ENCODE data around the gene EFHD1.
"Not testable (repeated sequence)": the region's sequence is repeated elsewhere in the genome, so short reads cannot be mapped to it uniquely, and the experiment has no call there.

Gene EFHD1

DNA sequence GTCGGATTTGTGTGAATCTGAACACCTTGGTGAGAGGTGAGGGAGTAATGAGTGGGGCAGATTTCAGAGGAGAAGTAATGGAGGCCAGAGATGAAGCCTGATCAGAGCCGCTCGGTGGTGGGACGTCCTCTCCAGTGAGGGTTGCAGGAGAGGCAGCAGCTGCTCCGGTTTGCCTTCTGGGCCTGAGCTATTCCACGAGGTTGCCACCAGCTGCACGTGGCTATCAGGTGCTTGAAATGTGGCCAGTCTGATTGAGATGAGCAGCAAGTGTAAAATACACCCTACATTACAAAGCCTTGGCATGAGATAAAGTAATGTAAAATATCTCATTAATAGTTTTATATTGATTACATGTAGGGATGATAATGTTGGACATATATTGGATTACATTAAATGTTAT lies 10.8 kb upstream of the EFHD1 start:
- no peak for DNase-seq

DNA sequence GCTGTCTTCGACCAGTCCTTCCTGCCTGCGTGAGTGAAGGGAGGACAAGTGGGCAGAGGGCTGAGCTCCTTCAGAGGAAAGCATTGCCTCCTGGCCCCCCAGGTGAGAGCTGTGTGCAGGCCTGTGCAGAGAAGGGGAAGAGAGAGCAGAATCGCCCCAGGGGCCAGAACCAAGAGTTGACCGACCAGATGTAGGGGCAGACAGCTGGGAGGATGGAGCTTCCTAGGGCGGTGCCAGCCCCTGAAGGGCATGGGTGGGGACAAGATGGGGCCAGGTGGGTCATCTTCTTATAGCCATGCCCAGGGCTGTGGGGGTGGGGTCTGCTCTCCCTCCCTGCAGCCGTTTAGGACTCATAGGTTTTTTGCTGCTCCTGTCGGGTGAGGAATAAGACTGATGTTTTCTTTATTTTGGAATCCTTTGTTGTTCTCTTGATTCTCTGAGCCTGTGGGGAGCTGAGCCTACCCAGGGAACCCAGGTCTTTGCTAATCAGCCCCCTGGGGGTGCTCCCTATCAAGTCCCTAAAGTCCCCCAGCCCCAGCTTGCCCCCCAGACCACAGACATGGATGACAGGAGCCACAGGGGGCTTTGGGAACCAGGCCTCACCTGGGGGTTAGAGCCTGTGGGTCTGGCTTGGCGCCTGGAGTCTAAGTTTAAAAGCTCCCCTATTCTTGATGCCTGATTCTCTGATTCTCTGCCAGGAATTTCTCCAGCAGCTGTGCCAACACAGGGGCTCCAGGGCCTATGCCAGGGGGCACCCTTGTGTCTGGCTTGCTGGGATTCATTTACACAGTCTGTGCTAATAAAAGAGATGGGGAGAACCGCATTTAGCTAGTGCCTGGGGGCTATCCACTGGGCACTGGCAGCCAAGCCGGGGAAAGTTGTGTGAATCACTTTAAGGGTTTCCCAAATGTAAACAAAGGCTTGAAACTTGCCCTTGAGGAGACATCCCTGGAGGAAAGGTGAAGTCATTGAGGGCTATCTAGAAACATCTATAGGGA lies 9.3 kb upstream of the EFHD1 start:
- peak; percentile 93 for DNase-seq

DNA sequence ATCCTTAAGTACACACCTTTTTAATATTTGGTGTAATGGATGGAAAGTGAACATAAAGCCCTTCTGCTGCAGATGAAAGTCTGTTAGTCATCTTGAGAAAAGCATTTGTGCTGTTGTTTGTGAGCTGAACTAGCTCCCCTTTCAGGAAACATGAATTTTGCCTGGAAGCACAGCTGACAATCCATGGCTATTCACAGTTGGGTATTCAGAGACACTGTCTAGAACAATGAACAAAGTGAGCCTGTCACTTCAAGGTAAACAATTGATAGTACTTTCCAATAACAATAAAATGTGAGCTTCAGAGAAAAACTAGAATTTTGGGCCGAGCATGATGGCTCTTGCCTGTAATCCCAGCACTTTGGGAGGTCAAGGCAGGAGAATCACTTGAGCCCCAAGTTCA lies 6.8 kb upstream of the EFHD1 start:
- peak; percentile 20 for DNase-seq

DNA sequence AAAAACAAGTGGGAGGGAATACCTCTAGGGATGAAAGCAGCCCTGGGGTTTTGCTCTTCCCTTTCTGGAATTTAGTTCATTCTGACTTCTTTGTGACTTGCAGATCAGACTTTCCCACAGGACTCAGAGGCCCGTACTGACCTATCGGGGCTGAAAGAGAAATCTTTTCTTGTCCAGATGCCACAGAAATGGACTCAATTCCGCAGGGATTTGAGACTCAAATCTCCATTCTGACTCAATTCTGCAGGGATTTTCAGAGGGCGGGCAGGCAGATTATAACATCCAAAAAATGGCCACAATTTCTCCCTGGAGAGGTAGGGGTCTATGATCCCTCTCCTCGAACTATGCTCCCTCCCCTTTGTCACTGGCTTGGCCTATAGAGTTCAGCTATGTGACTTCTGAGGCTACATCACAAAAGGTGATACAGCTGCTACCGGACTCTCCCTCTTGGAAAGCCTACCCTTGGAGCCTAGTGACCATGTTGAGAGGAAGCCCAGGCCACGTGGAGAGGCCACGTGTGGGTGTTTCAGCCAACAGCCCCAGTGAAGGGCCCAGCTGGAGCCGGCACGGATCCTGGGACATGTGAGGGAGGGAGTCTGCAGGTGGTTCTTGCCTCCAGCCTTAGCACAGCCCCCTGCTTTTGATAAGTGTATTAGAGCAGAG lies 4.8 kb upstream of the EFHD1 start:
- DNase-seq: no peak

DNA sequence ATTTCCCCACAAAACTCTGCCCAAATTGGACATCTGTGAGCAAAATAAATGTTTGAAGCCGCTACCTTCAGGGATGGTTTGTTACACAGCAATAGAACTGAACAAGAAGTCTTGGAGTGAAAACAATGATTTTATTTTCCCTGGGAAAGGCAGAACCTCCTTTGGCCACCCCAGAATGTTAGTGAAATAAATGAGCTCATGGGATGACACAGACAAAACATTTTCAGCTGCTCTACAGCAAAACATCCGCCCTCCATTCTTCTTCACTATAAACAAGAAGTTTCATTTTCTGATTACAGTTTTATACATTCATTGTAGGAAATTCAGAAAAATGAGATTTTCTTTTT lies 4.3 kb upstream of the EFHD1 start:
- no peak for DNase-seq

DNA sequence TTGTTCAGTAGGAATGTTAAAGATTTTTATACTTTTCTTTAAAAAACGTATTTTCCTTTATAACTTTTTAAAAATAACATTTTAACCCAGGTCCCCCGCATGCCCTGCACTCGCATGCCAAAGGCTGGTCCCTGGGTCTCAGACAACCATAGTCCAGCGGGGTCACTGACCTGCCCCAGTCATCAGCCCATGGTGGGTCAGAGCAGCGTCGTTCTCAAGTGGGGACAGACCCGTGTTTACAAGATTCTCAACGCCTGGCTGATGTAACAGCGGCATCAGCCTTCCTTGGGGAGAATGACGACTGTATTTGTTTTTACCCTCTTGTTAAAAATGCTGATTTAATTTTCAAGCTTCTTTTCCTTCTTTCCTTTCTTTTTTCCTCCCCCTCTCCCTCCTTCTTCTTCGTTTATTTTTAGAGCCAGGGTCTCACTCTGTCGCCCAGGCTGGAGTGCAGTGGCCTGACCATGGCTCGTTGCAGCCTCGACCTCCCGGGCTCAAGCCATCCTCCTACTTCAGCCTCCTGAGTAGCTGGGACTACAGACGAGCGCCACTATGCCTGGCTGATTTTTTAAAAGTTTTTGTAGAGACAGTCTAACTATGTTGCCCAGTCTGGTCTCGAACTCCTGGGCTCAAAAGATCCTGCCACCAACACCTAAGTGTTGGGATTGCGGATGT lies 1.0 kb upstream of the EFHD1 start:
- DNase-seq: no peak

DNA sequence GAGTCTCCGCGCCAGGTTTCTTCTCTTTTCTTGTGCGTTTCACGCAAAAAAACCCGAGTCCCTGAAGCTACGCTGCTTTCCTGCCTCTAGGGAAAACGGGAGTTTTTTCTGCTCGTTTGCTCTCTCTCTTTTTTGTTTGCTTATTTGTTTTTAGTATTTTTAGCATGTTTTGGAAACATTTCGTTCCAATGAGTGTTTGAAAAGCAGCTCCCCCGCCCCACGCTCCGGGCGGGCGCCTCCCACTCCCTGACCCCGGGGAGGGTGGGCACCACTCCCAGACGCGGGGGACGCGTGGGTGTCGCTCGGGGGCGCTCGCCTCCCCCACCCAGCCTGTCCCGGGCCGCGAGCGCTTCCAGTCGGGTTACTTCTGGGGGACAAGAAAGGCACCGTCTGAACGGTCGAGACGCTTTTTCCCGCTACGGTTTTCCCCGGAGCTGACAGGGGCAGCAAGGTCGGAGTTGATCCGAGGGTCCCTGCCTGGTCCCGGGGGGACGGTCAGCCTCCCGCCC lies 446 bp upstream of the EFHD1 start:
- DNase-seq: peak; percentile 55

DNA sequence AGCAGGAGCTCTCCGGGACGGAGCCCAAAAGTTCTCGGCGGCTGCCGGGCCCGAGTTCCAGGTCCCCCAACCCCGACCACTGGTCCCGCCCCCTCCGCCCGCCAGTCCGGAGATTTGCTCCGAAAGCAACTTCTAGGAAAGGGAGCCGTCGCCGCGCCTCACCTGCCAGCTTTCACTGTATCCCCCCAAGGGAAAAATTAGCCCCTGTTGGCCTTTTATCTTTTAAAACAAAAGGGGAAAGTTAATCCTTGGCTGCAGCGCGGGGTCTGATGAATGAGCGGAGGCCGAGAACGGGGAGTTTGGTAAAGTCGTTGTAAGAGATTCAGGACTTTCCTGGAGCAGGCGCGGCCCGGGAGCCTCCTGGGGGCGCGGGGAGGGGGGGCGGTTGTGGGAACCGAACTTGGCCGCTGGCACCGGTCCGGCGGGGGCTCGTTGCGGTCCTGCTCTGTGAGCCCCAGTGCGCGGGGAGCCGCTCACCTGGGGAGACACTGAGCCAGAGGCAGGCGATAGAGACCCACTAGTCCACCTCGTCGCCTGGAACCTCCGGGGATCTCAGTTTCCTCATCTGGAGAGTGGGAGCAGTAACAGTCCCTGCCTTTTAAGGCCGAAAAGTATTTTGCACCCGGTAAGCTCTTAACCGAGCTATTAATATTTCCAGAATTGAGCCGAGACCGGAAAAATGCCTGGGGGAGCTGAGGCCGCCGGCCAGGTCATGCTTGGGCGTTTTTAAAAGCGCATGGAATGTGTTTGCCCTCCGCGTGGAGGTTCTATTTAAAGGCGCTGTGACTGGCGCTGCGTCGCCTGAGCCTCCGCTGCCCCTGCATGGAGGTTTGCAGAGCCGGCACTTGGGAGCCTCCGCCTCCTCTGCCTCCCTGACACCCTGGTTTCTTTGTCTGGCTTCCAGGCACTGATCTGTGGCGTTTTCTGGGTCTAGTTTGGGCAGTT lies 1.1 kb downstream of the EFHD1 start:
- no peak for DNase-seq

DNA sequence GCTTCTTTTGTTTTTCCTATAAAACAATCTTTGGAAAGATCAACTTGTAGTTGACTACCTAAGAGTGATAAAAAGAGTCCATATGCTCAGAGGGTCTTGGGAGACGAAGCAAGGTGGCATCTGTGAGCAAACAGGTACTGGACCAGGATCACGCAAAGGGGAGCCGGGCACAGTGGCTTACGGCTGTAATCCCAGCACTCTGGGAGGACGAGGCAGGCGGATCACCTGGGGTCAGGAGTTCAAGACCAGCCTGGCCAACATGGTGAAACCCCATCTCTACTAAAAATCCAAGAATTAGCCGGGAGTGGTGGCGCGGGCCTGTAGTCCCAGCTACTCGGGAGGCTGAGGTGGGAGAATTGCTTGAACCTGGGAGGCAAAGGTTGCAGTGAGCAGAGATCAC lies 2.0 kb downstream of the EFHD1 start:
- not testable (repeated sequence) for DNase-seq

DNA sequence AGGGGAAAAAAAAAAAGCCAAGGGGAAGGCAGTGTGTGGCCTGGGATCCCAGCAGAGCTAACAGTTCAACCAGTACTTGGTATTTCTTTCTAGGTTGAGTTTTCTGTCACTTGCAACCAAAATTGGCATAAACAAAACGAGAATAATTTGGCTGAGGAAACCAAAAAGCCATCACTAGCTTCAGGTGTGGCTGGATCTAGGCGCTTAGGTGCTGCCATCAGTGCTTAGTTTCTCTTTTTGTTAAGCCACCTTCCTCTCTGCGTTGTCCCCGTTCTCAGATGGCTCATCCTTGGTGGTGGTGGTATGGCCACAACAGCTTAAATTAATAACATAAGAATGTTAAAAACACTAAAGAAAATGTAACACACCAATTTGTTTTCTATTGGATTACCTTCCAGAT lies 2.4 kb downstream of the EFHD1 start:
- DNase-seq: no peak

DNA sequence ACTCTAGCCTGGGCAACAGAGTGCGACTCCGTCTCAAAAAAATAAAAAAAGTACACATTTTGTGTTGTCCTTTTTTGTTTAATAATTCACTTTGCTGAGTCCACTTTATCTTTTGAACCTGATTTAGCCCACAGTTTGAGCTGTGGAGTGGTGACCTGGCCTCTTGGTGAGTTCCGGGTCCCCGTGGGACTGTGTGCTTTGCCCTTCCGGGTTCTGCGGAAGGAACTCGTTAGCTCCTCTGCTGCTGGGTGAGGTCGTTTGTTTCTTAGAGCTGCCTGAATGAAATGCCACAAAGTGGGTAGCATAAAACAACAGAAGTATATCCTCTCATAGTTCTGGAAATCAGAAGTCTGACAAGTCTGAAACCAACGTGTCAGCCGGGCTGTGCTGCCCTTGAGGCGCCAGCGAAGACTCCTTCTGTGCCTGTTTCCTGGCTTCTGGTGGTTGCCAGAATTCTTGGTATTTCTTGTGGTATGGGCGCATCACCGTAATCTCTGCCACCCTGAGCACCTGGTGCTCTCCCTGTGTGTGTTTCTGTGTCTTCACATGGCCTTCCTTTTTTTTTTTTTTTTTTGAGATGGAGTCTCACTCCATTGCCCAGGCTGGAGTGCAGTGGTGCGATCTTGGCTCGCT lies 3.5 kb downstream of the EFHD1 start:
- no peak for DNase-seq

DNA sequence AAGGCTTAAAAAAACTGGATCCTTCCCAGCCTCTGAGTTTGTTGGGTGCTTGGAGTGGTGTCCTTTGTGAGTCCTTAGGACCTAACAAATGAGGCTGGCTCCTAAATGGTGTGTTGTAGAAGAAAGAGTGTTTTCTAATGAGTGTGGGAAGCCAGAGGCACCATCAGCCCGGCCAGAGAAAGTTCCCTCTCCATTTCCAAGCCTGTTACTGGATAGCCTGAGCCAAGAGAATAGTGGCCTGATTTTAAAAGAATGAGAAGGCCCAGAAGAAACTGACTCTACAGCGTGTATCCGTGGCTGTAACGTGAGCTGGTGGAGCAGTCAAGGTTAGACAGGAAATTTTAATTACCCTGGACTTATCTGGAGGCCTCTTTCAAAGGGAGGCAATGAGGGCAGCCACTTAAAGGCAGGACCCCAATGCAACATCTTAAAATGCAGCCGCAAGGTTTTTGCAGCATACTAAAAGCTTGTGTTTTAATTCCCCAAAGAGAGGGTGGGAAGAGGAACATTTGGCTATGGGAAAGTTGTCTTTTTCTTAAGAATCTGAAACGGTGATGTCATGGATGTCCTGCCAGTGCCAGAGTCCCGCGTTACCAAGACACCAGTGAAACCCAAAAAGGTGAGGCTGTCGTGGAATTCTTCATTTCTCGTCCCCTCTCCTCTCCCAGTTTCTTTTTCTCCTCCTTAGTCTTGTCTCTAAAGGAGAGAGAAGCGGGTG lies 4.6 kb downstream of the EFHD1 start:
- no peak for DNase-seq

DNA sequence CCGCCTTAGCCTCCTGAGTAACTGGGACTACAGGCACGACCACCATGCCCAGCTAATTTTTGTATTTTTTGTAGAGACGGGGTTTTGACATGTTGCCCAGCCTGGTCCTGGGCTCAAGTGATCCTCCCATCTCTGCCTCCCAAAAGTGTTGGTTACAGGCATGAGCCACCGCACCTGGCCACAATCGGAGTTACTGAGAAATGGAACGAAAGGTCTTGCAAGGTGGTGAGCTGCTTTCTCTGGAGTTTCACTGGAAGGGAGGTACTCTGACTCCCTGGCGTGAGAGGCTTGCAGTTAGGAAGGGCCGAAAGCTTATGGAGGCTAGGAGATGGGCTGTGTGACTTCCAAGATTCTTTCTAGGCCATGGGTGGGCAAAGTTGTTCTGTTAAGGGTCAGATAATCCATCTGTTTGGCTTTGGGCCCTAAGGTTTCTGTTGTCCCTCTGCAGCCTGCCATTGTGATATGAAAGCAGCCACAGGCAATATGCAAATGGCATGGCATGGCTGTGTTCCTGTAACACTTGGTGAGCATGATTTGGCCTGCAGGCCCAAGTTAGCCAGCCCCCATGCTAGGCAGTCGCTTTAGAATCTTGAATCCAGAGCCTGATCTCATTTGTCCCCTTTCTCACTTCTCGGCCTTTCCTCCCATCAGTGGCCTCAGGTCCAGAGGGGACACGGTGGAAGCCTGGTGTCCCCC lies 7.9 kb downstream of the EFHD1 start:
- no peak for DNase-seq

DNA sequence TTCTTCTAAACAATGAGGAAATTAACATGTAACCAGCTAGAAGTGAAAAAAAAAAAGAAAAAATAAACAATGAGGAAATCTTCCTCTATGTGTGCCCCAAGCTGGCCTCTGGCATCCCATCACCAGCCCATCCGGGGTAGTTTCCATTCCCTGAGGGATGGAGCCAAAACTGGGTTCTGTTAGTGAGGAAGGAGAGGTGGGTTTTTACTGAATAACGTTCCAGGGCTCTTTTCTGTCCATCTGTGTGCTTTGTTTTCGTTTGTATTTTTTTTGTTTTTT lies 9.7 kb downstream of the EFHD1 start:
- no peak for DNase-seq

DNA sequence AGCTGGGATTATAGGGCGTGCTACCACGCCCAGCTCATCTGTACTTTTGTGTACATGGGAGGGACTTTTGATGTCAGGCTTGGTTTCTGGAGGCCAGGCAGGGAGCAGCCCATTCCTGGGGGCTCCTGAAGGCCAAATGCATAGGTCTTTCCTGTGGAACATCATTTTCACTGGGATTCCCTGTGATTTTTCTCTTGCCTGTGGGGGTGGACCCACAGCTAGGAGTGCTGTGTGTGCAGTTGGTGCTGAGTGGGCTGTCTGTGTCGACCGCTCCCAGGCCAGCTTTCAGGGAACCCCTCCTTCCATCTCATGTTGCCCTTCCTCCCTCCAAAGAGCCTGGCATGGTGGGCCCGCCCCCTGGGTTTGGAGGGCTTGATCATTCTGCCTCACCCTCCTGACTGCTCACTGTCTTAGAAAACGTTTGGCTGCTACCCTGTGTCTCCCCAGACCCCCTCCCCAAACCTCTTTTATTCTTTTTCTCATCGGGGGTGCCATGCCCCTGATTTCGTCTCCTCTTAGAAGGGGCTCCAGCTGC lies 10.5 kb downstream of the EFHD1 start:
- DNase-seq: no peak

DNA sequence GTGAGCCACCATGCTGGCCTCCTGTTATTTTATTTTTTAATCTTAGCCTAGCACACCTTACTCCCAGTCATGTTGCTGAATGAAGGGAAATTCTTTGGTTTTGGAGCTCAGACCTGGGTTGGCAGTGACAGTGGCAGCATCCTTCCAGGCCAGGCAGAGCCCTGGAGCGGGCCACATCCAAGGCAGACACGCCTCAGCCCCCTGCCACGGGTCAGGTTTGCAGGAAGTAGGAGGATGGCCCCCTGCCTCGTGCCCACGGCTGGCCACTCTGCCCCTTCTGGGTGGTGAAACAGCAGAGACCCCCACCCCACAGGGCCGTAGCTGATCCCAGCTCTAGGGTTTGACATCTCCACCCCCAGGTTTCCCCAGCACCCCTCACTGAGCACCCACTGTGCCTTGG lies 11.7 kb downstream of the EFHD1 start:
- no peak for DNase-seq

DNA sequence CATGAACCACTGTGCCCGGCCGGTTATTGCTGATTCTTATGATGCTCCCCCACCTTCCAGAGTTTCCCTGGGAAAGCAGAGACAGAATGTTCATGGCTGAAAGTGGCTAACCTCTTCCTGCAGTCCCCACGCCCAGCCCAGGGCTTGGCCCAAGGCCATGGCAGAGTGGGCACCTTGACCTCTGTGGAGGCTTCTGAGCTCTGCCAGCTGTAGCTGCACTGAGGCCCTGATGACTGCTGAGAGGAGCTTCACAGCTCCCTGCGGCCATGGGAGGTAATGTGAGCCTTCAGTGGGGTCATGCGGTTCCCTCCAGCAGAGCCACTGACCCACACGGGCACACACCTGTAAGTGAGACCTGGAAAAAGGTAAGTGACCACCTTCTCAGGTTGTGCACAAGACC lies 13.3 kb downstream of the EFHD1 start:
- no peak for DNase-seq

DNA sequence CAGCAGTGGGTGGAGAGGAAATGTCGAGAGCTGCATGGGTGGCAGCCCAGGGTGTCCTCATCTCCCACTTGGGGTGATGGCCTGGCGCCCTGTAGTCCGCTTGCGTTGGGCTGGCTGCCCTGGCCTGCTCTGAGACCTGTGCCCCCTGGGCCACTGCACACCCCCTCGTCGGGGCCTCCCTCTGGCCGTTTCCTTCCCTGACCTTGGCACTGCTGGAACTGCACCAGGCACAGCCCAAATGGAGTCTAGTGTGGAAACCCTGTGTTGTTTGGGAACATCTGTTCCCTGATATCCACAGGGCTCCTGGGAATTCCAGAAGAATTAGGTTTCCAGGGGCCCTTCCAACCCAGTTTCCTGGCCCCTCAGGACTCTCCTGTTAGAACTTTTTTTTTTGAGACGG lies 13.9 kb downstream of the EFHD1 start:
- no peak for DNase-seq

DNA sequence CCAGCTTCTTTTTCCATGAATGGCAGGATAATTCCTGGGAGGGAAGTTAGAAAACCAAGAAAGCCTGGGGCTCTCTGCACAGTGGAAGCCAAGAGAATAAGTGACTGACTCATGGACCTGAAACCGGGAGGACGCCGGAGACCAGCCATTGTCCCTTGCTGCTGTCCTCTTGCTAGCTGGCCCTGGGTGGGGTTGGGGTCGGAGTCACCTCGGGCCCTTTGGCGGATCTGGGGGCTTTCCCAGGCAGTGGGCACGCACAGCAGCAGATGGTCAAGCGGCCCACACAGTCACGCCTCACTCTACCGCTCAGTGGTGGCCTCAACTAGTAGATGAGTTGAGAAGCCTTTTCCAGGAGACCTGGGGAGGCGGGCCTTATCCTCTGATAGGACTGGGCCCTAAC lies 15.6 kb downstream of the EFHD1 start:
- no peak for DNase-seq

DNA sequence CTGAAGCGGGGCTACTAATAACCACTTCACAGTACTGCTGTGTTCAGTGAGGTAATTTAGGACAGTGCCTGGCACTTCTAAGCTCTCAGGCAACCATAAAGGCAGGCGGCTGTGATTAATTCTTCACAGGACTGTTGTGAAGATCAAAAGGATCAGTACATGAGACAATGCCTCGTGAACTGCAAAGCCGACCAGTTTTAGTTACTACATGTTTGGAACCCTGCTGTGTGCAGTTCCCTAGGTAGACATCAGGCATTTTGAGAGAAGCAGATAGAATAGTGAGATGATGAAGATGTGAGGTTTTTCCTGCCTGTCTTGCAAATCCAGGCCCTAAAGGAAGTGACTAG lies 19.1 kb downstream of the EFHD1 start:
- peak; percentile 54 for DNase-seq

DNA sequence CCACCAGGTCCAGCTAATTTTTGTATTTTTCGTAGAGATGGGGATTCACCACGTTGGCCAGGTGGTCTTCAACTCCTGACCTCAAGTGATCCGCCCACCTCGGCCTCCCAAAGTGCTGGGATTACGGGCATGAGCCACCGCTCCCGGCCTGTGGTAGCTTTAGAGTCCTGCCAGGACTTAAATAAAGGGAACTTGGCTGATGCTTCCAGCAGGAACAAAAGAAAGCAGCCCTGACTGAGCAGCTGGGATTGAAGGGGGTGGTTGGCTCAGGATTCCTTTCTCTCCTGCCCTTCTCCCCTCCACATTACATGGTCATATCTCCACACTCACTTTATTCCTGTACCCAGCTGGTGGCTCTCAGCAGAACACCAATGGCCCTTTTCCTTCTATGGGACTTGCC lies 20.0 kb downstream of the EFHD1 start:
- DNase-seq: no peak

All from NCI-H345 (cell line).